ENCODE measurements around the gene EHMT1. TPM values are rescaled to one million over a fixed set of nuclear protein-coding genes. Genes with fewer than 3 reads are reported as not detected.

The EHMT1 gene
- total RNA-seq, 2 experiments from 2014 or later = 111 to 118 TPM

DNA sequence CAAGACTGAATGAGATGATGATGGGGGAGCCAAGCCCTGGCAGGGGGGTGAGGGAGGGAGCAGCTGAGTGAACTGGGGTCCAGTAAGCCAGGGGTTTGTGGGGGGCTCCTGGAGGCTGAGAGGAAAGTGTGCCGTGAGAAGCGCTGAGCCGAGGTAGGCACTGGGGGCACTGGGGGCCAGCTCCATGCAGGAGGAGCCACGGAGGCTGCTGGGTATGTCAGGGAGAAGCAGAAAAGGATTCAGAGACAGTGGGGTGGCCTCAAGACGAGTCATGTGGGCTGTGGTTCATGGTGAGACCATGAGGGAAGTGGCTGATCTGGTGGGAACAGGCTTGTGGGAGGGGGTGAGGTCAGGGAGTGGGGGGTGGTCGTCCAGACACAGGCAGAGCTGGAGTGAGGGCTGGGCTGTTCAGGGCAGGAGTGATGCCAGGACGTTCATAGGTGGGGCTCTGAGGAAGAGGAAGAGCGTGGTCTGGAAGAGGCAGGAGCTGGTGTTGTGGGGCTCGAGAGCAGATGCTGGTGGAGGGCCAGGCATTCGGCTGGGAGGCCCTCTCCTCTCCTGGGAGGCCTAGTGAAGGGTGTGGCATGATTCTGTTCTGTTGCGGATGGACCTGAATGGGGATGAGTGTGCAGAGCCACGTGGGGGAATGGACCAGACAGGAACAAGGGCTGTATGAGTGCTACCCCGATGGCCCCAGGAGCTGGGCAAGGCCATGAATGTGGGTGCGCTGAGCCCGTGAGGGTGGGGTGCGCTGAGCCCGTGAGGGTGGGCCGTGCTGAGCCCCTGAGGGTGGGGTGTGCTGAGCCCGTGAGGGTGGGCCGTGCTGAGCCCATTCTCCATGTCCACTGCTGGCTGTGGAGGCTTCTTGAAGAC is 166.1 kb downstream of the EHMT1 start:
- Mint-ChIP-seq H3K36me3 (peaks cover 21% of the 10 kb centered on the region), H3K4me1 (peaks cover 16% of the 10 kb centered on the region), H3K9me3 (no peaks in the 10 kb centered on the region), H3K27me3 (no peaks in the 10 kb centered on the region), H3K27ac (no peak overlapping the region), H3K4me3 (no peak overlapping the region)
- ATAC-seq (ENCODE audit: low read depth) (no peak), DNase-seq (no peak)
- POLR2A ChIA-PET = no interaction called here

DNA sequence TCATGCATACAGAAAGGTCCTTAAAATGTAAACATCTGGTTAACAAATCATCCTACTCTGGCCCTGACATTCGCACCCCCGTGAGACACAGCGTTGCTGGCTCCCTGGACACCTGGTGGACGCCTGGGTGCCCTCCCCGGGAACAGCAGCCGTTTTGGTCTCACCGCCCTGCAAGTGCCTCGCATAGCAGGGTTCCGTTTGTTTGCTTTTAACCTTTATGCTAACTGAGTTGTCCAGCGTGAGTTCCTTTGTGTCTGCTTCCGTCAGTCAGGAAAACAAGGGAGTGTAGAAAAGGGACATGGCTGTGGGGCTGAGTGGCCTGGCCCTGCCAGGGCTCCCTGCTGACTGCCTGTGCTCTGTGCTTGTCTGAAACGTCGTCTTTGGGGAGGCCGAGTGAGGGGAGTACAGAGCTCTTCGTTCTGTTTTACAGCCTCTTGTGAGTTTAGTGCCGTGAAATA is 166.9 kb downstream of the EHMT1 start:
- Mint-ChIP-seq H3K9me3 (no peaks in the 10 kb centered on the region), H3K36me3 (peaks cover 21% of the 10 kb centered on the region), H3K27me3 (no peaks in the 10 kb centered on the region), H3K27ac (no peak overlapping the region), H3K4me3 (no peak overlapping the region), H3K4me1 (peaks cover 16% of the 10 kb centered on the region)
- no peak for ATAC-seq (ENCODE audit: low read depth)
- no peak for DNase-seq
- POLR2A ChIA-PET = no interaction called here

DNA sequence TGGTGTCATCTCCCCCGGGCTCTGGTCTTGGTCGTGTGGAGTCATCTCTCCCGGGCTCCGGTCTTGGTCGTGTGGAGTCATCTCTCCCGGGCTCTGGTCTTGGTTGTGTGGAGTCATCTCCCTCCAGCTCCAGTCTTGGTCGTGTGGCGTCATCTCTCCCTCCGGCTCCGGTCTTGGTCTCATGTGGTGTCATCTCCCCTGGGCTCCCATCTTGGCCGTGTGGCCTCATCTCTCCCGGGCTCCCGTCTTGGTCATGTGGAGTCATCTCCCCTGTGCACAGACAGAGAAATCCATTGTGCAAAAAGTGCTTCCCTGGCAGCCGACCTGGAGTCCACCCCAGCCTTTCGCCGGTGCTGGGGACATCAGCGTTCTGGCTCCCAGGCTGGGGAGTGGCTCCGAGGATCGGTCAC is 167.7 kb downstream of the EHMT1 start:
- Mint-ChIP-seq H3K9me3 (no peaks in the 10 kb centered on the region), H3K4me1 (peaks cover 16% of the 10 kb centered on the region), H3K27me3 (no peaks in the 10 kb centered on the region), H3K27ac (no peak overlapping the region), H3K36me3 (peaks cover 23% of the 10 kb centered on the region), H3K4me3 (no peak overlapping the region)
- no peak for ATAC-seq (ENCODE audit: low read depth)
- POLR2A ChIA-PET = no interaction called here
- no peak for DNase-seq

DNA sequence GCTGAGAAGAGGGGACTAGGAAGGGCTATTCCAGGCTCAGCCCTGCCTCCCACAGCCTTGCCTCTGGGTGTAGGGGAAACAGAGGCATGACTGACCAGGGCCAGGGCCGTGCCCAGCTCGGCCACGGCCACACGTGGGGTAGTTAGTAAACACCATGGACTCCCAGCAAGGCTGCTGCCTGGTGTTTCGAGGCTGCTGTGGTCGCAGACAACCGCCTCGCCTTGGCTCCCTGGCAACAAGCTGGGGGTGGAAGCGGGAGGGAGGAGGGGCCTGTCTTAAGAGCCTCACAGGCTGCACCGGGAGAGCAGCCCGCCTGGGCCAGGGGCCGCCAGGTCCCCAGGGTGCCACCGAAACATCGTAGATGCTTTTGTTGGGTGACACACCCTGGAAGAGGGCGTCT is 168.6 kb downstream of the EHMT1 start:
- POLR2A ChIA-PET = no interaction called here
- peaks cover 22% of the 10 kb centered on the region for H3K36me3 Mint-ChIP-seq
- H3K4me3 Mint-ChIP-seq = no peak overlapping the region
- H3K27me3 Mint-ChIP-seq = no peaks in the 10 kb centered on the region
- no peaks in the 10 kb centered on the region for H3K9me3 Mint-ChIP-seq
- H3K4me1 Mint-ChIP-seq = peaks cover 16% of the 10 kb centered on the region
- ATAC-seq (ENCODE audit: low read depth) = no peak
- no peak overlapping the region for H3K27ac Mint-ChIP-seq
- DNase-seq = no peak

GRCh38 chr9:137787786-137788505 is 169.1 kb downstream of the EHMT1 start:
- ATAC-seq (ENCODE audit: low read depth) (no peak), DNase-seq (no peak)
- Mint-ChIP-seq H3K4me3 (no peak overlapping the region), H3K27me3 (no peaks in the 10 kb centered on the region), H3K27ac (no peak overlapping the region), H3K9me3 (no peaks in the 10 kb centered on the region), H3K36me3 (peaks cover 17% of the 10 kb centered on the region), H3K4me1 (peaks cover 11% of the 10 kb centered on the region)
- POLR2A ChIA-PET = no interaction called here

DNA sequence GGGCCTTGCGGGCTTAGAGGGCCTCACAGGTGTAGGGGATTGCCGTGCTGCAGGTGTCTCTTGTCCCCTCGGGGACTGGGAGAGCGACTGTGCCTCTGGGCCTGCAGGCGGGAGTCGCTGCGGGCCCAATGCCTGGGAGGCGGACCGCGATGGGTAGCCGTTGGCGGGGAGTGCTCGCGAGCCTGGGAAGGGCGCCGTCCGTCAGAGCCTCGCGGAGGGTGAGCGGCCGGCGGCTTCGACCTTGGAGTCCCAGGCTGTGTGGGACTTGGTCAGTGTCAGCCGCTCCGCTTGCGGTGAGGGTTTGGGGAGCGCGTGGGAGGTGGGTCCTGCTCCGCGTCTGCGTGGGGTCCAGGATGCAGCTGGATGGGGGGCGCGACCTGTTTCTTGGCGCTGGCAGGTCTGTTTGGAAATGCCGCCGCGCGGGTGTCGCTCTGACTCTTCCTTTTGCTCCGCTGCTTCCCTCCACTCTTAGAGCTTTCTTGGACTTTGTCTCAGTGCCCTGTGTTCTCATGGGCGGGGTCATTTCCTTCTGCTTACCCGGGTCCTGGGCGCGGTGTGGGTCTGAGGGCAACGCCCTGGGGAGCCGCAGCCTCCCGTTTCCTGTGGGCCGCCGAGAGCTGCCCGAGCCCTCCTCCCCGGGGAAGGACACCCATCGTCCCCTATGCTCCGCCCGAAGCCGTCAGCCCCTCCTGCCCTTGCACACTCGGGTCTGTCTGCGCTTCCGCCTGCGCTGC is 169.9 kb downstream of the EHMT1 start:
- Mint-ChIP-seq H3K27me3 (no peaks in the 10 kb centered on the region), H3K9me3 (no peaks in the 10 kb centered on the region), H3K4me3 (no peak overlapping the region), H3K27ac (no peak overlapping the region), H3K4me1 (peaks cover 9% of the 10 kb centered on the region), H3K36me3 (peaks cover 15% of the 10 kb centered on the region)
- ATAC-seq (ENCODE audit: low read depth) (no peak), DNase-seq (no peak)
- POLR2A ChIA-PET = no interaction called here

DNA sequence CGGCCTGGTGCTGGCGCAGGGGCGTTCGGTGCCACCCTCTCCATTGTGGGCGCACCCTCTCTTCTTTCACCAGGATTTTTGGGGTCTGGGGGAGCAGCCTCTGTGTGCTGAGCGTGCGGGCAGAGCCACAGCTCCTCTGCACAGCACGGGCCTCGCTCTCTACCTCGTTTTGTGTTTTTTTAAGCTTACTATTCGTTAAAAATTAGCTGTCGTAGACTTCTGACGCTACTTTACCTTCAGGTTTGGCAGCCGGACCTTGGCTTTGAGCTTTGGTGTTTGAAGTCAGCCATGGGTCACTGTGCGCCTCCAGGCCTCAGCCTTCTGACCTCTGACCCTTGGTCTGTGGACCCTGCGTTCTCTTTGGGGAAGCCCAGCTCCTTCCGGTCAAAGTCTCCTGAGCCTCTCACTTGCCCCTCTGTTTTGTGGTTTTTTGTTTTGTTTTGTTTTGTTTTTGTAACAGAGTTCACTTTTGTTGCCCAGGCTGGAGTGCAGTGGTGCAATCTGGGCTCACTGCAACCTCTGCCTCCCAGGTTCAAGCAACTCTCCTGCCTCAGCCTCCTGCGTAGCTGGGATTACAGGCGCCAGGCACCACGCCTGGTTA is 170.6 kb downstream of the EHMT1 start:
- Mint-ChIP-seq H3K27me3 (no peaks in the 10 kb centered on the region), H3K4me3 (no peak overlapping the region), H3K27ac (no peak overlapping the region), H3K36me3 (peaks cover 16% of the 10 kb centered on the region), H3K4me1 (peaks cover 7% of the 10 kb centered on the region), H3K9me3 (no peaks in the 10 kb centered on the region)
- POLR2A ChIA-PET = no interaction called here
- DNase-seq (no peak), ATAC-seq (ENCODE audit: low read depth) (no peak)

DNA sequence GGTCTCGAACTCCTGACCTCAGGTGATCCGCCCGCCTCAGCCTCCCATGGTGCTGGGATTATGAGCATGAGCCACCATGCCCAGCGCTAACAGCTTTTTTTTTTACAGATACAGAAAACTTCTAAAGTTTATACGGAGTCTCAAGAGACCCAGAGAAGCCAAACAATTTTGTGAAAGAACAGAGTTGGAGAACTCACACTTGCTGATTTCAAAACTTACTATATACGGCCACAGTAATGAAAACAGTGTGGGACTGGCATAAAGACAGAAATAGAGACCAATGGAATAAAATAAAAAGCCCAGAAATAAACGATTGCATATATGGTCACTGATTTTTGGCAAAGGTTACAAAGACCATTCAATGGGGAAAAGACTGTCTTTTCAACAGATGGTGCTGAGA is 173.1 kb downstream of the EHMT1 start:
- ATAC-seq (ENCODE audit: low read depth) (no peak), DNase-seq (no peak)
- no peak overlapping the region for H3K4me3 Mint-ChIP-seq
- POLR2A ChIA-PET = no interaction called here
- H3K4me1 Mint-ChIP-seq = peaks cover under 1% of the 10 kb centered on the region
- H3K9me3 Mint-ChIP-seq = no peaks in the 10 kb centered on the region
- no peaks in the 10 kb centered on the region for H3K27me3 Mint-ChIP-seq
- peaks cover 15% of the 10 kb centered on the region for H3K36me3 Mint-ChIP-seq
- no peak overlapping the region for H3K27ac Mint-ChIP-seq

DNA sequence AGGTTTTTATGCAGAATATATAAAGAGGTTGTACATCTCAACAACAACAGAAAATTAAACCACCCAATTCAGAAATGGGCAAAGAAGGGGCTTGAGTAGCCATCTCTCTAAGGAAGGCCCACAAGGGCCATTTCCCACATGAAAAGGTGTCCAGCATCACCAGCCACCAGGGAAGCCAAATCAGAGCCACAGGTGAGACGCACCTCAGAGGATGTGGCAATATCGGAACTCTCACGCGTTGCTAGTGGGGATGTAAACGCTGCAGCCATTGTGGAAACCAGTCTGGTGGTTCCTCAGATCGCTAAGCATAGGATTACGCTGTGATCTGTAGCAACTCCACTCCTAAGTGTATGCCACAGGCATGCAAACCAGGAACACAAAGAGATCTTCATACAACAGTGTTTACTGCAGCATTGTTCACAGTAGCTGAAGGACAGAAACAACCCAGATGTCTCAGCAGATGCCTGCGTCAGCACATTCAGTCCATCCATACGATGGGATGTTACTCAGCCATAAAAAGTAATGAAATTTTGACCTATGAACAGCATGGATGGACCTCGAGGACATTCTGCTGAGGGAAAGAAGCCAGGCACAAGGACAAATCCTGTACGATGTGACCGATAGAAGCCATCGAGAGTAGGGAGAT is 174.5 kb downstream of the EHMT1 start:
- no peak for DNase-seq
- Mint-ChIP-seq H3K4me1 (no peaks in the 10 kb centered on the region), H3K27ac (no peak overlapping the region), H3K27me3 (no peaks in the 10 kb centered on the region), H3K9me3 (no peaks in the 10 kb centered on the region), H3K36me3 (peaks cover 15% of the 10 kb centered on the region), H3K4me3 (no peak overlapping the region)
- POLR2A ChIA-PET = no interaction called here
- ATAC-seq (ENCODE audit: low read depth) = no peak

GRCh38 chr9:137795156-137795666 is 176.4 kb downstream of the EHMT1 start:
- Mint-ChIP-seq H3K27ac (no peak overlapping the region), H3K9me3 (no peaks in the 10 kb centered on the region), H3K4me3 (no peak overlapping the region), H3K4me1 (no peaks in the 10 kb centered on the region), H3K36me3 (peaks cover 17% of the 10 kb centered on the region), H3K27me3 (no peaks in the 10 kb centered on the region)
- DNase-seq (no peak), ATAC-seq (ENCODE audit: low read depth) (no peak)
- POLR2A ChIA-PET = interaction anchor here (0.6 kb wide), 1 partner anchor 122 kb away, joined by 4 read pairs; no protein-coding TSS in a partner anchor

GRCh38 chr9:137797206-137798120 is 178.7 kb downstream of the EHMT1 start:
- ATAC-seq (ENCODE audit: low read depth) (no peak), DNase-seq (no peak)
- POLR2A ChIA-PET = no interaction called here
- Mint-ChIP-seq H3K4me3 (no peak overlapping the region), H3K36me3 (peaks cover 15% of the 10 kb centered on the region), H3K27me3 (no peaks in the 10 kb centered on the region), H3K9me3 (no peaks in the 10 kb centered on the region), H3K4me1 (no peaks in the 10 kb centered on the region), H3K27ac (no peak overlapping the region)

- no peak for ATAC-seq (ENCODE audit: low read depth)
- POLR2A ChIA-PET = no interaction called here
- no peak overlapping the region for H3K4me3 Mint-ChIP-seq
- no peak overlapping the region for H3K27ac Mint-ChIP-seq
- no peaks in the 10 kb centered on the region for H3K9me3 Mint-ChIP-seq
- peaks cover 16% of the 10 kb centered on the region for H3K36me3 Mint-ChIP-seq
- DNase-seq = no peak
- H3K27me3 Mint-ChIP-seq = no peaks in the 10 kb centered on the region
- H3K4me1 Mint-ChIP-seq = no peaks in the 10 kb centered on the region
Observed at GRCh38 chr9:137798142-137798541, 179.3 kb downstream of the EHMT1 start.
